Measurements from ENCODE around the gene G6PC2. TPM values are rescaled to one million over a fixed set of nuclear protein-coding genes. Genes with fewer than 3 reads are reported as not detected.

Gene G6PC2
- total and polyA plus RNA-seq, 4 donors = not detected

- TF ChIP-seq CTCF (IDR thresholded peaks at IDR 0.05; ENCODE audit: low read depth, low read length, missing input control) (no peak), GABPA (IDR thresholded peaks at IDR 0.05 in 1 of 2, conservative IDR thresholded peaks at IDR 0.05 in 1 of 2) (no peak), RXRA (IDR thresholded peaks at IDR 0.05) (no peak), ATF3 (IDR thresholded peaks at IDR 0.05) (no peak), MAX (IDR thresholded peaks at IDR 0.05) (no peak), JUND (IDR thresholded peaks at IDR 0.05) (no peak), NR2F2 (IDR thresholded peaks at IDR 0.05) (no peak), RAD21 (IDR thresholded peaks at IDR 0.05) (no peak), HNF4A (conservative IDR thresholded peaks at IDR 0.05) (no peak), YY1 (IDR thresholded peaks at IDR 0.05) (no peak)
Measured at GRCh38 chr2:168912466-168912865, 11.4 kb downstream of the G6PC2 start (continued).

DNA sequence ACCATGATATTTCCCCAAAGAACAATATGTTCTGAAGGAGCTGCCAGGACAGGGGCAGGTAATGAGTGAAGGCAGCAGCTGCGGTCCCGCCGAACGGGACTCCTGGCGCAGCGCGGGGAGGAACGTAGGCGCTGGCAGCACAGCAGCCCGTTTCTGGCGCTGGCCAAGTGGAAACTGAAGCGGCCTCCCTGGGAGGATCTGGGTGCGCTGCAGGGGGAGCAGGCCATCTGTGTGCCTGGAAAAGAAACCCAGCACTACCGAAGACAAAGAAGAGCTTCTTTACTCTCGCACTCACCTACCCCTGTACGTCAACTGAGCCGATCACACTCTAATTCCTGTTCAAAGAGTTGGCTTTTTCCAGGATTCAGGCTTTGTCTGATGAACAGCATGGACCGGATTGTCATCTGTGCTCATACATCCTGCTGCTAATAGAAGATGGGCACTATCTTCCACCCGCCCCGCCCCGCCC, 11.8 kb downstream of the G6PC2 start:
- H3K4me3 ChIP-seq (ENCODE audit: low read depth in 1 of 3, low read length in 3 of 3) = peak overlapping the region in 1 of 3 donors; percentile 7
- no peaks in the 10 kb centered on the region for H3K36me3 ChIP-seq (ENCODE audit: control insufficient read depth in 4 of 4, insufficient read depth in 3 of 4, low read depth in 1 of 4, low read length in 3 of 4)
- H3K9me3 ChIP-seq (ENCODE audit: control insufficient read depth in 4 of 4, low read length in 3 of 4) = peaks cover 0 to 5% (median 2%) of the 10 kb centered on the region in 4 donors
- H3K27ac ChIP-seq (ENCODE audit: low read depth in 1 of 2, low read length in 2 of 2) = no peak overlapping the region
- peaks cover 2 to 11% (median 7%) of the 10 kb centered on the region in 4 donors for H3K4me1 ChIP-seq (ENCODE audit: control insufficient read depth in 4 of 4, insufficient read depth in 4 of 4, low read length in 3 of 4)
- no peak for DNase-seq (ENCODE audit: low spot score)
- TF ChIP-seq REST (IDR thresholded peaks at IDR 0.05) (no peak), RXRA (IDR thresholded peaks at IDR 0.05) (no peak), GABPA (IDR thresholded peaks at IDR 0.05 in 1 of 2, conservative IDR thresholded peaks at IDR 0.05 in 1 of 2) (no peak), HNF4G (IDR thresholded peaks at IDR 0.05) (no peak), RAD21 (IDR thresholded peaks at IDR 0.05) (no peak), JUND (IDR thresholded peaks at IDR 0.05) (no peak), YY1 (IDR thresholded peaks at IDR 0.05) (no peak), EGR1 (IDR thresholded peaks at IDR 0.05; ENCODE audit: low read depth in 2 of 2) (no peak), ATF3 (IDR thresholded peaks at IDR 0.05) (no peak), NR2F2 (IDR thresholded peaks at IDR 0.05) (no peak), TAF1 (conservative IDR thresholded peaks at IDR 0.05) (no peak), HNF4A (conservative IDR thresholded peaks at IDR 0.05) (no peak), CTCF (IDR thresholded peaks at IDR 0.05; ENCODE audit: low read depth, low read length, missing input control) (no peak), FOXA2 (IDR thresholded peaks at IDR 0.05) (no peak), MAX (IDR thresholded peaks at IDR 0.05) (no peak), SP1 (IDR thresholded peaks at IDR 0.05) (no peak), FOXA1 (IDR thresholded peaks at IDR 0.05) (no peak)
- TF ChIP-seq, protein P1, sequence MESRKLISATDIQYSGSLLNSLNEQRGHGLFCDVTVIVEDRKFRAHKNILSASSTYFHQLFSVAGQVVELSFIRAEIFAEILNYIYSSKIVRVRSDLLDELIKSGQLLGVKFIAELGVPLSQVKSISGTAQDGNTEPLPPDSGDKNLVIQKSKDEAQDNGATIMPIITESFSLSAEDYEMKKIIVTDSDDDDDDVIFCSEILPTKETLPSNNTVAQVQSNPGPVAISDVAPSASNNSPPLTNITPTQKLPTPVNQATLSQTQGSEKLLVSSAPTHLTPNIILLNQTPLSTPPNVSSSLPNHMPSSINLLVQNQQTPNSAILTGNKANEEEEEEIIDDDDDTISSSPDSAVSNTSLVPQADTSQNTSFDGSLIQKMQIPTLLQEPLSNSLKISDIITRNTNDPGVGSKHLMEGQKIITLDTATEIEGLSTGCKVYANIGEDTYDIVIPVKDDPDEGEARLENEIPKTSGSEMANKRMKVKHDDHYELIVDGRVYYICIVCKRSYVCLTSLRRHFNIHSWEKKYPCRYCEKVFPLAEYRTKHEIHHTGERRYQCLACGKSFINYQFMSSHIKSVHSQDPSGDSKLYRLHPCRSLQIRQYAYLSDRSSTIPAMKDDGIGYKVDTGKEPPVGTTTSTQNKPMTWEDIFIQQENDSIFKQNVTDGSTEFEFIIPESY (IDR thresholded peaks at IDR 0.05) = no peak
- 18% methylated on average over 21 of the region's 21 CpGs for WGBS
- no peaks in the 10 kb centered on the region for H3K27me3 ChIP-seq (ENCODE audit: control insufficient read depth in 4 of 4, insufficient read depth in 4 of 4, low read length in 3 of 4)
- H3K9ac ChIP-seq (ENCODE audit: low read depth in 1 of 2, low read length in 2 of 2) = no peak overlapping the region

All from liver (tissue), 9 donors.